H1 (cell line): Measurements from ENCODE around the gene GIPC1. TPM values are rescaled to one million over a fixed set of nuclear protein-coding genes. Genes with fewer than 3 reads are reported as not detected.

Source experiments
- CTCF ChIA-PET: fragments of 300-600 bp; sonication (Branson Sonifier 250); formaldehyde crosslinking; loops from one replicate; lab custom pipeline; 2021; ENCODE audit not compliant: partially characterized antibody; lab: Charles Lee
- POLR2A ChIA-PET: fragments of 300-600 bp; sonication (Branson Sonifier 250); formaldehyde crosslinking; loops from one replicate; lab custom pipeline; 2021; ENCODE audit warnings: inconsistent platforms; ENCODE audit not compliant: partially characterized antibody; lab: Charles Lee
- DNase-seq, 2 experiments: peaks; one replicate each; pipeline versions ENCODE4 v3.0.0 to v3.0.0-alpha.2; 2010 to 2022; ENCODE audit warnings: low spot score in 2 of 2, low read depth in 1 of 2, mixed read lengths in 1 of 2
- FAIRE-seq: peaks from 2 replicates; lab custom pipeline; 2011; peaks lifted over from hg19 to GRCh38; lab: Jason Lieb, UNC
- H2AFZ ChIP-seq: 2 replicates; pipeline ENCODE4 v1.8.1; 2012; ENCODE audit warnings: low read length, inconsistent platforms
- H2AK5ac ChIP-seq: 2 replicates; pipeline ENCODE4 v1.6.1; 2013; ENCODE audit warnings: low read depth, low read length
- H2BK120ac ChIP-seq: replicated peaks from 2 replicates; pipeline ENCODE3; 2013; ENCODE audit warnings: low read depth, low read length, inconsistent platforms
- H2BK12ac ChIP-seq: 2 replicates; pipeline ENCODE4 v1.6.1; 2013; ENCODE audit warnings: low read depth, low read length
- H2BK15ac ChIP-seq: 2 replicates; pipeline ENCODE4 v1.6.1; 2013; ENCODE audit warnings: low read length
- H2BK20ac ChIP-seq: 2 replicates; pipeline ENCODE4 v1.6.1; 2013; ENCODE audit warnings: low read length
- H2BK5ac ChIP-seq: 2 replicates; pipeline ENCODE4 v1.6.1; 2013; ENCODE audit warnings: low read depth, low read length
- H3K14ac ChIP-seq: 2 replicates; pipeline ENCODE4 v1.6.1; 2013; ENCODE audit warnings: inconsistent platforms; ENCODE audit not compliant: insufficient read length
- H3K18ac ChIP-seq: 2 replicates; pipeline ENCODE4 v1.6.1; 2013; ENCODE audit warnings: low read length; ENCODE audit errors: extremely low read depth
- H3K23ac ChIP-seq: 2 replicates; pipeline ENCODE4 v1.6.1; 2013; ENCODE audit warnings: inconsistent platforms; ENCODE audit not compliant: insufficient read length
- H3K23me2 ChIP-seq: 2 replicates; pipeline ENCODE4 v1.6.1; 2013; ENCODE audit warnings: low read depth, low read length
- H3K27ac ChIP-seq: 2 replicates; pipeline ENCODE4 v1.6.1; 2011; ENCODE audit warnings: low read depth, low read length, inconsistent platforms
- H3K27me3 ChIP-seq, 4 experiments: replicated peaks in 1 of 4; 1 replicate in 1 of 4; 2 replicates in 3 of 4; pipeline versions ENCODE4 v1.6.1 to v1.8.1; 2011 to 2013; ENCODE audit warnings: low read length in 3 of 4, mild to moderate bottlenecking in 3 of 4, inconsistent platforms in 2 of 4, mixed read lengths in 2 of 4, moderate library complexity in 1 of 4; ENCODE audit not compliant: control insufficient read depth in 3 of 4, insufficient read depth in 3 of 4; ENCODE audit errors: extremely low read depth in 1 of 4
- H3K36me3 ChIP-seq, 4 experiments: 2 replicates each; pipeline versions ENCODE4 v1.6.1 to v1.8.1; 2011 to 2013; ENCODE audit warnings: mild to moderate bottlenecking in 4 of 4, low read length in 3 of 4, moderate library complexity in 2 of 4, control low read depth in 1 of 4, inconsistent platforms in 1 of 4; ENCODE audit not compliant: insufficient read depth in 4 of 4, control insufficient read depth in 2 of 4
- H3K4ac ChIP-seq: replicated peaks from 2 replicates; pipeline ENCODE3; 2013; ENCODE audit warnings: low read length, low read depth, mixed read lengths, inconsistent platforms; ENCODE audit not compliant: insufficient read length
- H3K4me1 ChIP-seq, 4 experiments: replicated peaks in 1 of 4; 1 replicate in 1 of 4; 2 replicates in 3 of 4; pipeline versions ENCODE4 v1.6.1 to v1.8.1; 2011 to 2013; ENCODE audit warnings: low read length in 3 of 4, inconsistent platforms in 2 of 4, mixed read lengths in 1 of 4; ENCODE audit not compliant: insufficient read depth in 4 of 4, control insufficient read depth in 3 of 4
- H3K4me2 ChIP-seq, 2 experiments: 2 replicates each; pipeline versions ENCODE4 v1.6.1 to v1.8.1; 2011 to 2013; ENCODE audit warnings: low read depth in 2 of 2, low read length in 2 of 2, control low read depth in 1 of 2, inconsistent platforms in 1 of 2, mild to moderate bottlenecking in 1 of 2; ENCODE audit not compliant: insufficient read depth in 1 of 2
- H3K4me3 ChIP-seq, 4 experiments: fragments of 200-600, 300-600 bp in 1 of 4; sonication (generic), shearing (Covaris generic), sonication (Bioruptor Twin) in 1 of 4; 2 replicates each; pipeline versions ENCODE4 v1.5.1 to v1.8.1; 2011 to 2016; ENCODE audit warnings: low read length in 4 of 4, low read depth in 3 of 4, control low read depth in 2 of 4, inconsistent platforms in 2 of 4, mild to moderate bottlenecking in 2 of 4, mixed read lengths in 1 of 4, moderate library complexity in 1 of 4; ENCODE audit not compliant: insufficient read depth in 2 of 4; ENCODE audit errors: extremely low read depth in 1 of 4
- H3K56ac ChIP-seq: replicated peaks from 2 replicates; pipeline ENCODE3; 2013; ENCODE audit warnings: low read depth, mild to moderate bottlenecking, mixed read lengths, low read length, inconsistent platforms; ENCODE audit not compliant: insufficient read length
- H3K79me1 ChIP-seq: 2 replicates; pipeline ENCODE4 v1.6.1; 2013; ENCODE audit warnings: low read depth, low read length, control low read depth
- H3K79me2 ChIP-seq, 2 experiments: 2 replicates each; pipeline versions ENCODE4 v1.6.1 to v1.8.1; 2012 to 2013; ENCODE audit warnings: low read length in 2 of 2, mild to moderate bottlenecking in 2 of 2, inconsistent platforms in 1 of 2; ENCODE audit not compliant: insufficient read depth in 2 of 2, control insufficient read depth in 1 of 2
- H3K9ac ChIP-seq, 4 experiments: replicated peaks in 1 of 4; 1 replicate in 1 of 4; 2 replicates in 3 of 4; pipeline versions ENCODE4 v1.6.1 to v1.8.1; 2011 to 2013; ENCODE audit warnings: low read depth in 3 of 4, low read length in 3 of 4, control low read depth in 2 of 4, mild to moderate bottlenecking in 2 of 4, moderate library complexity in 2 of 4, inconsistent platforms in 1 of 4; ENCODE audit errors: extremely low read depth in 1 of 4
- H3K9me3 ChIP-seq, 2 experiments: 2 replicates each; pipeline versions ENCODE4 v1.6.1 to v1.8.1; 2012 to 2013; ENCODE audit warnings: mild to moderate bottlenecking in 2 of 2, moderate library complexity in 2 of 2, control low read depth in 1 of 2, inconsistent platforms in 1 of 2, low read depth in 1 of 2, low read length in 1 of 2, mixed read lengths in 1 of 2; ENCODE audit not compliant: insufficient read depth in 2 of 2
- H4K20me1 ChIP-seq, 2 experiments: replicated peaks in 1 of 2; 2 replicates each; pipeline versions ENCODE3 to v1.8.1; 2011 to 2013; ENCODE audit warnings: inconsistent platforms in 2 of 2, low read length in 2 of 2, mild to moderate bottlenecking in 1 of 2; ENCODE audit not compliant: insufficient read depth in 2 of 2, control insufficient read depth in 1 of 2
- H4K5ac ChIP-seq: 2 replicates; pipeline ENCODE4 v1.6.1; 2013; ENCODE audit warnings: low read length, low read depth, mixed read lengths, inconsistent platforms; ENCODE audit not compliant: insufficient read length
- H4K8ac ChIP-seq: 2 replicates; pipeline ENCODE4 v1.8.0; 2013; ENCODE audit warnings: mild to moderate bottlenecking, moderate library complexity, low read length, inconsistent platforms; ENCODE audit not compliant: insufficient read depth; ENCODE audit errors: extremely low read depth
- H4K91ac ChIP-seq: replicated peaks from 2 replicates; pipeline ENCODE3; 2013; ENCODE audit warnings: low read length, mixed read lengths, inconsistent platforms; ENCODE audit not compliant: insufficient read length
- BRCA1 ChIP-seq: IDR thresholded peaks from 2 replicates; pipeline ENCODE4 v1.6.1; 2012; ENCODE audit warnings: low read depth, low read length, improper control_type of control experiment
- CTBP2 ChIP-seq: IDR thresholded peaks from 2 replicates; pipeline ENCODE4 v1.7.0; 2011; ENCODE audit warnings: borderline replicate concordance, mild to moderate bottlenecking, moderate library complexity, mixed read lengths, low read length; ENCODE audit not compliant: insufficient read depth, insufficient read length
- FOSL1 ChIP-seq: IDR thresholded peaks from 2 replicates; pipeline ENCODE4 v1.6.1; 2011; ENCODE audit warnings: mild to moderate bottlenecking, low read depth, low read length, moderate library complexity; ENCODE audit not compliant: insufficient read depth
- GTF2F1 ChIP-seq: IDR thresholded peaks from 2 replicates; pipeline ENCODE4 v1.6.1; 2012; ENCODE audit warnings: low read depth, low read length, improper control_type of control experiment, borderline replicate concordance
- JUND ChIP-seq: IDR thresholded peaks from 2 replicates; pipeline ENCODE4 v1.6.1; 2011; ENCODE audit warnings: mild to moderate bottlenecking, improper control_type of control experiment, low read length
- SAP30 ChIP-seq: fragments of 300-600 bp; sonication (generic); IDR thresholded peaks from 2 replicates; pipeline ENCODE4 v1.7.1; 2012; ENCODE audit warnings: low read length, moderate library complexity, mild to moderate bottlenecking, inconsistent platforms; ENCODE audit not compliant: insufficient read depth, insufficient replicate concordance
- SP4 ChIP-seq: IDR thresholded peaks from 2 replicates; pipeline ENCODE4 v1.6.1; 2012; ENCODE audit warnings: low read length, inconsistent platforms
- SUZ12 ChIP-seq: fragments of 200-600 bp; sonication (generic); IDR thresholded peaks from 2 replicates; pipeline ENCODE4 v1.6.1; 2012; ENCODE audit warnings: mild to moderate bottlenecking, inconsistent platforms, low read length, moderate library complexity, mixed read lengths
- whole genome bisulfite sequencing, 2 experiments: shearing (Covaris generic) in 1 of 2; methylation state at CpG; one replicate each; pipeline versions ENCODE4 v1.1.6 to v1.1.7; 2013 to 2015; ENCODE audit warnings: low lambda C conversion rate in 2 of 2, mixed read lengths in 2 of 2, inconsistent platforms in 1 of 2, low coverage in 1 of 2, missing lambda C conversion rate in 1 of 2; ENCODE audit not compliant: insufficient replicate concordance in 2 of 2, insufficient coverage in 1 of 2, insufficient read length in 1 of 2; ENCODE audit errors: extremely low coverage in 1 of 2, missing lambda C conversion rate in 1 of 2; 5-methylcytosine and 5-hydroxymethylcytosine counted together
- polyA plus RNA-seq, 7 experiments: library from polyadenylated mRNA; depleted of rRNA in 3 of 7; stranded (reverse) in 5 of 7; unstranded in 2 of 7; fragments of >200 nt in 5 of 7; fragments of 200-250 nt in 2 of 7; gene quantifications; 1 replicate in 5 of 7; 2 replicates in 1 of 7; 4 replicates in 1 of 7; pipeline versions ENCODE4 v1.2.1 to v1.2.3, GENCODE V29; 2011 to 2013; ENCODE audit warnings: missing spikeins in 2 of 7, mixed read lengths in 2 of 7
- total RNA-seq: library from RNA; stranded (reverse); fragmentation: NEBNext Ultra II Directional; extraction: Animal tissue kit (Norgen Biotek cat#: 25700); gene quantifications from 2 replicates; pipeline ENCODE4 v1.2.1, GENCODE V29; 2021
- TF ChIP-seq, protein P1 (sequence below): IDR thresholded peaks from 2 replicates; pipeline ENCODE4 v1.6.1; 2011; ENCODE audit warnings: low read depth, mild to moderate bottlenecking, low read length; ENCODE audit not compliant: insufficient read depth
- TF ChIP-seq, protein P2 (sequence below): IDR thresholded peaks from 2 replicates; pipeline ENCODE4 v1.6.1; 2011; ENCODE audit warnings: low read length, improper control_type of control experiment

Gene GIPC1
- total and polyA plus RNA-seq, 2 of the 8 experiments (the other 6 are each of a cell fraction or from before 2014, with no cell fraction given): 65.6 to 72.0 TPM

DNA sequence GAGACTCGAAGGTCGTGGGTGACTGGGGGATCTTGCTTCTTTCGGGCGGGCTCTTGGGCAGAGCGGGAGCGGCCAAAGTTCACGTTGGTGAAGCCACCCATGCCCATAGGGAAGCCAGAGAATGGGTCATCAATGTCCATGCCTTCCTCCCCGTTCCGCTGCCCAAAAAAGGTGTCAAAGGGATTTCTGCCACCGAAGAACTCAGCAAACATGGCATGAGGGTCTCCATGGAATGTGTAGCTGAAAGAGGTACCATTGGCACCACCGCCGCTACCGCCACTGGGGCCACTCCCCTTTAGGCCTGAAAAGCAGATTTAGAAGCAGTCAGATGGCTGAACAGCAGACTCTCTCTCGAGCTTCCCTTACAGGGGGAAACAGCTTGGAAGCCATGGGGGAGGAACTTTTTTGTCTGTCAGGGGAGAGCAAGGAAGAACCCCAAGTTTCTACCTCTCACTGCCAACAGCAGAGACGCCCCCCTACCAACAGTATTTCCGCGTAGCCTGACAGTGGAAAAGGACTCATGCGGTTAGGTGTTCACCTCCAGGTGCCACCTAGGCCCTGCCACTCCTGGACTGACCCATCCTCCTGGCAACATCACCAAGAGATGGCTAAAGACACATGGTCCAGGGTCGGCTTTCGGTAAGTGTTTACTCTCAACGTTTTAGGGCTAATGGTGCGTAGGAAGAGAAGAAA lies 21.0 kb upstream of the GIPC1 start:
- H3K9me3 ChIP-seq: no peaks in the 10 kb centered on the region
- H2BK20ac ChIP-seq: no peak overlapping the region
- no peak overlapping the region for H4K8ac ChIP-seq
- no peak overlapping the region for H3K23ac ChIP-seq
- no peak overlapping the region for H2BK12ac ChIP-seq
- H3K27me3 ChIP-seq: no peaks in the 10 kb centered on the region
- peaks cover 10 to 28% (median 17%) of the 10 kb centered on the region in 4 experiments for H3K36me3 ChIP-seq
- H3K4me2 ChIP-seq: peak overlapping the region; percentile 78 to 96
- H2AFZ ChIP-seq: no peak overlapping the region
- ChIA-PET POLR2A (interaction anchor here (0.7 to 3.8 kb wide), 12 partner anchors 11 to 1358 kb away, joined by 3 to 30 read pairs (median 5); partner anchors contain the start of genes GIPC1 and TECR), CTCF (interaction anchor here (0.7 to 1.8 kb wide), 5 partner anchors 12 to 107 kb away, joined by 3 to 6 read pairs (median 5); no protein-coding TSS in a partner anchor)
- no peak overlapping the region for H2BK120ac ChIP-seq
- H3K4me1 ChIP-seq: peaks cover 0 to 8% (median 4%) of the 10 kb centered on the region in 4 experiments; a peak in 3 of 7 replicates
- no peak overlapping the region for H3K18ac ChIP-seq
- H4K5ac ChIP-seq: no peak overlapping the region
- no peak overlapping the region for H3K4ac ChIP-seq
- no peak overlapping the region for H3K14ac ChIP-seq
- 60% methylated on average over 22 of the region's 22 CpGs; no CpG with 5 or more reads in 1 of the 2 experiments for WGBS, 2 experiments
- H3K79me2 ChIP-seq: peaks cover 7 to 24% of the 10 kb centered on the region in 2 experiments; a peak in 3 of 4 replicates
- H2BK15ac ChIP-seq: no peak overlapping the region; the same call in 1 of the 2 replicates
- H3K79me1 ChIP-seq: peaks cover 14% of the 10 kb centered on the region
- H3K9ac ChIP-seq: peak overlapping the region in 2 of 4 experiments; percentile 13 to 64; a peak in 5 of 7 replicates
- H4K20me1 ChIP-seq: peaks cover 7 to 24% of the 10 kb centered on the region in 2 experiments
- no peak for DNase-seq
- H4K91ac ChIP-seq: no peak overlapping the region
- peaks cover 3% of the 10 kb centered on the region; the same call in 1 of the 2 replicates for H3K23me2 ChIP-seq
- no peak overlapping the region for H3K56ac ChIP-seq
- no peak overlapping the region for H2AK5ac ChIP-seq
- peak overlapping the region; percentile 76 to 95 (median 88) for H3K4me3 ChIP-seq
- no peak for FAIRE-seq
- H3K27ac ChIP-seq: no peak overlapping the region
- H2BK5ac ChIP-seq: no peak overlapping the region
- TF ChIP-seq, protein P1, sequence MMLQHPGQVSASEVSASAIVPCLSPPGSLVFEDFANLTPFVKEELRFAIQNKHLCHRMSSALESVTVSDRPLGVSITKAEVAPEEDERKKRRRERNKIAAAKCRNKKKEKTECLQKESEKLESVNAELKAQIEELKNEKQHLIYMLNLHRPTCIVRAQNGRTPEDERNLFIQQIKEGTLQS: no peak
- no peak for TF ChIP-seq SAP30
- no peak for TF ChIP-seq SUZ12
- TF ChIP-seq CTBP2: no peak
- TF ChIP-seq JUND: no peak
- no peak for TF ChIP-seq SP4
- TF ChIP-seq, protein P2, sequence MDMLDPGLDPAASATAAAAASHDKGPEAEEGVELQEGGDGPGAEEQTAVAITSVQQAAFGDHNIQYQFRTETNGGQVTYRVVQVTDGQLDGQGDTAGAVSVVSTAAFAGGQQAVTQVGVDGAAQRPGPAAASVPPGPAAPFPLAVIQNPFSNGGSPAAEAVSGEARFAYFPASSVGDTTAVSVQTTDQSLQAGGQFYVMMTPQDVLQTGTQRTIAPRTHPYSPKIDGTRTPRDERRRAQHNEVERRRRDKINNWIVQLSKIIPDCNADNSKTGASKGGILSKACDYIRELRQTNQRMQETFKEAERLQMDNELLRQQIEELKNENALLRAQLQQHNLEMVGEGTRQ: no peak
- no peak for TF ChIP-seq GTF2F1
- no peak for TF ChIP-seq FOSL1
- no peak for TF ChIP-seq BRCA1
